HG03097 (cell line): Measurements from ENCODE around the gene ASB16.

Experiments used
- ATAC-seq: cut with Tn5 transposase; IDR thresholded peaks from one replicate; pipeline ENCODE4 v1.9.1; 2021; ENCODE audit not compliant: unreplicated experiment, low FRiP score

ASB16 gene

DNA sequence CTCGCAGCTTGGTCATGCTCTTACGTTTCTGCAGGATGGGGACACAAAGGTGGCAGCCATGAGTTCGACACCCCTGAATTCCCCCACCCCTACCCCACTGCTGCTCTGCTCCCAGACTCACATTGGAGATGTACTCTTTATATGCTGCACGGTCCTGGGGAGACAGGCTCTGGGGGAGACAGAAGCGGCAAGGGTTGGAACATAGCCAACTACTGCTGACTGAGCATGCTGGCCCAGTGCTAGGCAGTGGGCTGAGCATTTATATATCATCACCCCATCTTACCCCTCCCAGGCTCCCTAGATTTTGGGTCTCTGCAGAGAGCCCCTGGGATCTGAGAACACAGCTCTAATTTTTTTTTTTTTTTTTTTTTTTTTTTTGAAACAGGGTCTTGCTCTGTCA, 37.2 kb downstream of the ASB16 start:
- no peak for ATAC-seq

DNA sequence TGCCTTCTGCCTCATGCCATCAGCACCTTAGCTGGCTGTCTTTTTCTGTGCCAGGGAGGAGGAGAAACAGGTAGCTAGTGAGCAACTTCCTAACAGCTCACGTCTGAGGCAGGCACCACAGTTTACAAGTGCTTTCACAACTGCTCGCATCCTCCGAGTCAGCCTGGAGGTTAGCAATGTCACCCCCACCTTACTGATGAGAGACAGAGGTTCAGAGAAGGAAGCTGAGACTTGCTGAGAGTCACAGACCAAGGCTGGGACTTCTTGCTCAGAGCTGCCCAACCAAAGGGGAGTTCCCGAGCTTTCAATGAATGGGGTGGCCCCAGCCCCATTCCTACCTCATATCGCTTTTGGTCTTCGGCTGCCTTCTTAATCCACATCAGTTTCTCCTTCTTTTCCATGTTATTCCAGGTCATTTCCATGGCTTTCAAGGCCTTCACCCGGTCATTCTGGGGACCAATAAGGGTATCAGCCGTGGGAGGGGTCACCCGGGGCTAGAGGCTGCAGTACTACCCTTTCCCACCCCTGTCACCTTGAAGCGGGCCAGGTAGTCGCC, 39.4 kb downstream of the ASB16 start:
- no peak for ATAC-seq

DNA sequence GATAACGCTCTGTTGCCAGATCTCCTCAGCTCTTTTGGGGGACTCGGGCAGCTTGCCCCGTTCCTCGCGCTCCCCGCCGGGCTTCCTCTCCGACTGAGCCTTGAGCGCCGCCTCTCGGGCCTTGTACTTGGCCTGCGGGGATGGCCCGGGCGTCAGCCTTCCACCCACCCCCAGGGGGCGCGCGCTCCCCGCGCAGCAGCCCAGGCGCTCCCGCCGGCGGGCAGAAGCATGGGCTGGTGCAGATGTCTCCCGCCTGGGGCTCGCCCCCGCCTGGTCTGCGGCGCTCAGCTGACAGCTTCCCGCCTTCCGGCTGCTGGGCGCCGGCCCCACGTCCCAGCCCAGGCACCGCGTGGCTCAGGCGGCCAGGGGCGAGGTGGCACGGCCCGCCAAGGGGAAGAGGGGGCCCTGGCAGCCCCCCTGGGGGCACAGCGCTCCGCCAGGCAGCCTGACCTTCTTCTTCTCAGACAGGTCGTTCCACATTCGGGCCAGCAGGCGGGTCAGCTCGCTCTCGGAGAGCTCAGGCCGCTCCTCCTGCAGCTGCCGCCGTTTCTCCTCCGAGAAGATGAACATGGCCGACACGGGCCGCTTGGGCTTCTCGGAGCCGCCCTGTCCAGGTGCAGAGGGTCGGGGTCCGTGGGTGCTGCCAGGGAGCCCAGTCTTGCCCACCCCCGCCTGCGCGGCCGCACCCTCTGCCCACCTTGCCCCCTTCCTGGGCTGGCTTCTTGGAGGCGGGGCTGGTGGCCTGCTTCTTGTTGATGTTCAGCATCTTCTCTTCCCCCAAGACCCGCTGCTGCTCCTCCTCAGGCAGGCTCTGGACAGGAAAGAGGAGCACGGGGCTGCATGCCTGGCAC, 40.1 kb downstream of the ASB16 start:
- ATAC-seq: peak; percentile 59

DNA sequence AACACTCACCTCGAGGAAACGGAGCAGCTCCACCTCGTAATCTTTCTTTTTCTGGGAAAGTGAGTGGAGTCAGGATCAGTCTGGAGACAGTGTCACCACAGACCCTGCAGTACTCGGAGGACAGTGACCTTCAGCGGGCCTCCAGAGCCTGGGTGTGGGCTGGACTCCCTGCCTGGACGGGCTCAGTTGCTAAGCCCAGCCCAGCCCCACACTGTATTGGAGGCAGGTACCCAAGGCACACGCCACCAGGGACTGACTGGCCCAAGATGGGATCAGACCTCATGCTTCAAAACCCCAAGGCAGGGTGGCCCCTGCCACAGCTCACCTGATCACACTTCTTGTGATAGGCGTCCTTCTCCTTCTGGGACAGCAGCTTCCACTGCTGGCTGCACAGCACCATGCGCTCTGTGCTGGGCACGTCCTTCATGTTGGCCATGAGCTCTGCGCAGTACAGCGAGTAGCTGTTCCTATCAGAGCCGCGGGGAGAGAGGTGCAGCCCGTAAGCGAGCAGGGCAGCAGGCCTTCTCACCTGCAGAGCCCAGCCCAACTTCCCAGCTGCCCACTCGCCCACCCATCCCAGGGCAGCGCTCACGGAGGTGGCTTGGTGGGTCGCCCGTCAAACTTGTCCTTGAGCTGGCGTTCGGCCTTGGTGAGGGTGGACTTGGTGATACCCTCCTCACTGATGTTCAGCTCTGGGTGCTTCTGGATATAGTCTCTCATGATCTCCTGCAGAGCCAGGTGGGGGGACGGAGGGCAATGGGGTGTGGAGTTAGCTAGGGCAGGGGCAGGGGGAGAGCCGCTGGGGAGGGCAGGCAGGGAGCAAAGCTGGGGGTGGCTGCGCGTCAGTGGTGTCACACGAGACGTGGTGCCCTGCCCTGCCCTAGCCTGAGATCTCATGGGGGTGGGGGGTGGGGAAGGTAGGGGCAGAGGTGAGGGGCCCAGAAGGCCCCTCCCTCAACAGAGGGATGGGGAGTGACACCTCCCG, 41.1 kb downstream of the ASB16 start:
- no peak for ATAC-seq

DNA sequence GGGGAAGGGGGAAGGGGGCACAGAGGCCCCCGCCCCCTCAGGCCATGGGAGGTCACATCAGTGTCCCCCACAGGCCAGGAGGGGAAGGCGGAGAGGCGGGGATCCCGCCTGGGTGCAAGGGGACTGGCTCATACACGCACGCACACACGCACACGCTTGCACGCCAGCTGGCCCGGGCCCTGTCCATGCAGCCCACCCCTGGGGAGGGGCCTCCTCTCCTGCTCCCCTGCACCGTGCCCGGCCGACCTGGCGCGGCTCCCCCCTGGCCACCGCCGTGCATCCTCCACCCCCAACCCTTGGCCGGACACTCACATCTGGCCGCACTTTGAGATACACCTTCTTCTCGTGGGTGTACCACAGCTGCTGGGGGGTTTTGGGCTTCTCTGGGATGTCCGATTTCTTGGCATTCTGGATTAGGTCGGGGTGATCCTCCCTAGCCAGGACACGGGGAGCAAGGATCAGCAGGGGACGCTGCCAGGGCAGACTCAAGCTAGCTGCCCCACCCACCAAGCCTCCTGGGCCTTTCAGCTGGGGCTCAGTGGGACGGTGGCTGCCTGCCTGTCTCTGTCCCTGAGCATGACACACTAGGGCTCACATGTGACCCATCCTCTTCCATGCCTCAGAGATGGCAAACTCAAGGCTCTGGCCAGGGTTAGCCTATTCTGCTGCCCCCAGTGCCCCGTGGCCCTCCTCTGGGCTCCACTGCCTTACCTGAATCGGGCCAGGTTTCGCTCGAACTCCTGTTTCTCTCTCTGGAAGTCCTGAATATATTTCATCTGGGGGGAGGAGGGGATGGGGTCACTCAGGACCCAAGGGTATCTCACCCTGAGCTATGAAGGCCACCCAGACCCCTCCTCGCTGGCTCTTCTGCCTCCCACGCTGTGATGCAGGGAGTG, 42.3 kb downstream of the ASB16 start:
- no peak for ATAC-seq

DNA sequence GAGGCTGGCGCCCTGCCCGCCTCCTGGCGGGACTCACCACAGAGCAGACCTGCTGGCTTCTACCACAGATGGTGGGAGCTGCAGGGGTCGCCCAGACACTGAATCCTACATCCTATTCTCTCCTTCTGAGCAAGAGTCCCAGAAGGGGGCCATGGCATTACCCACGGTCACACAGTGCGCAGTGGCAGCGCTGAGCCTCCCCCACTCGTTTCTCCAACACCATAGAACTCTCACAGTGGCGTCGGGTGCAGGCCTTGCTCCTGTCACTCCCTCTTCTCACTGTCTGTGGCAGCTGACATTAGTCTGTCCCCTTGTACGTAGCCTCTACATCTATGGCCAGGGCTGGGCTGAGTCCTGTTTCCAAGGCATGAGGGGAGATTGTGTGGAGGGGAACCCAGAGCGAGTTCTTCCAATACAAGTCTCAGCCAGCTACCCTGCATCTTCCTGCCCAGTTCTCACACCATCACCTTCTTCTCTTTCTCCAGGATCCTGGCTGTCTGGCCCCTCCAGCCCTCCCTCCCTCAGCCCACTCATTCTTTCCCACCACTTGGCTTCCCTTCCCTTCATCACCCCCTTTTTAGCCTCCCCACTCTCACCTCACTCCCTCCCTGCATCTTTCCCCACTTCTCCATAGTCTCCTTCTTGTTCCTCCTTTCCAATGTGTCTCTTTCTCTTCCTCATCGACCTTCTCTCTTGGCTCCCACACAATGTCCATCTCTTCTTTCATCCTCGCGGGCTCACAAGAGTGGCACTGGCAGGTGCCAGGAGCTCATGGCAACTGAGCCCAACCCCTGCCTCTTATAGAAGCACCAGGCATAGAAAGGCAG, 43.1 kb downstream of the ASB16 start:
- no peak for ATAC-seq

DNA sequence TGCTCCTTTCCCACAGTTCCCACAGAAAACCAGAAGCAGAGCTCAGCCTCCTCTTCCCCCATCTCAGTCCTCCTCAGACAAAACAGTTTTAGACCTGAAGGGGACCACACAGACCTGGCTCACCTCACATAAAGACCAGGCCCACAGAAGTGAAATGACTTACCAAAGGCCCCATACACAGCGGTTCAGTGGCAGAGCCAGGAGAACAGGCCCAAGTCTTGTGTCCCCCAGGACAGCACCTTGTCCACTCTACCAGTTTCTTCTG, 43.7 kb downstream of the ASB16 start:
- no peak for ATAC-seq

DNA sequence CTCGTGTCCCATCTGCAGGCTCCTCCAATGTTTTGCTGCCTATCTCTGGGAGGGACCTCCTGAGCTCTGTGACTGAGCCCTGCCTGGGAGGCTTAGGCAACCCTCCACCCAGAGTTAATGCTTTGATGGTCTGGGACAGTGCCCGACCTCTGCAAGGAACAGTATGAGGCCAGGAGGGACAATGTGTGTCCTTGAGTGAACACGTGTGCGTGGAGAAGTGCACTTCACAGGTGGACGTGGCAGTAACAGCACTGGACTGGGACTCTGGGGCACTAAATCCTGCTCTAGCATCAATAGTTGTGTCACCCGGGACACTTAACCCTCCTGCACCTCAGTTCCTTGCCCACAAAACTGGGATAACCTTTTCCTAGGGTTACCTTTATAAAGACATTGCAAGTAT, 44.4 kb downstream of the ASB16 start:
- no peak for ATAC-seq

DNA sequence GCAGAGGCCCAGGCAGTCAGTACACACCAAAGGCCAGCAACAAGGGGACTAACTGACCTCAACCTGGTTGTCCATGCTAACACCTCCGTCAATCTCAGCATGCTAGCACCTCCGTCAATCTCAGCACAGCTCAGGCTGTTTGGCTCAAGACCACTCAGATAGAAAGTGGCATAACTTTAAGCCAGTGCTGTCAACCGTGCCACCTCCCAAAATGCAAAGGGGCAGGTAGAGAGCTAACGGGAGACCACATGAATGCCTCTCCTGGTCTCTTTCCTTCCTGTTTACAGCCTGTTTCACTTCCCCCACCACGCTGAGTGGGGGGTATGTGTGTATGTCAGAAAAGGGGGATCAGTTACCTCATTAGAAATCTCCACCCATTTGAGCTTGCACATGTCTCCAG, 45.7 kb downstream of the ASB16 start:
- no peak for ATAC-seq

DNA sequence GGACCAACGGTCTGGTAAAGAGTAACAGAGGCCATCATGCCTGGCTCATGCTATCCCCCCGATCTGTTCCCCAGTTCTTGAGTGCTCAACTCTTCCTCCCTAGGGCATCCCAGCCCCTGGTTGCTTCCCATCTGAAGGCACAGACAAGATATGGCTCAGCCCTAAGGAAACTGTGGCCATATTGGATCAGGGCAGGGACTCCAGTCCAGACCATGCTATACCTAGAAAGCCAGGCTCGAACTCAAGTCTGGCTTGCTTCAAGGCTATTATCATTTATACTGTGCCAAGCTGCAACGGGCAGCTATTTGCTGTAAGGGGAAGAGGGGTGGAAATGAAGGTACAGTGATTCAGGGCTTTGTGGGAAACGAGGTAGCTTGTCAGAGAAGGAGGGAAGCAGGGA, 46.2 kb downstream of the ASB16 start:
- no peak for ATAC-seq

DNA sequence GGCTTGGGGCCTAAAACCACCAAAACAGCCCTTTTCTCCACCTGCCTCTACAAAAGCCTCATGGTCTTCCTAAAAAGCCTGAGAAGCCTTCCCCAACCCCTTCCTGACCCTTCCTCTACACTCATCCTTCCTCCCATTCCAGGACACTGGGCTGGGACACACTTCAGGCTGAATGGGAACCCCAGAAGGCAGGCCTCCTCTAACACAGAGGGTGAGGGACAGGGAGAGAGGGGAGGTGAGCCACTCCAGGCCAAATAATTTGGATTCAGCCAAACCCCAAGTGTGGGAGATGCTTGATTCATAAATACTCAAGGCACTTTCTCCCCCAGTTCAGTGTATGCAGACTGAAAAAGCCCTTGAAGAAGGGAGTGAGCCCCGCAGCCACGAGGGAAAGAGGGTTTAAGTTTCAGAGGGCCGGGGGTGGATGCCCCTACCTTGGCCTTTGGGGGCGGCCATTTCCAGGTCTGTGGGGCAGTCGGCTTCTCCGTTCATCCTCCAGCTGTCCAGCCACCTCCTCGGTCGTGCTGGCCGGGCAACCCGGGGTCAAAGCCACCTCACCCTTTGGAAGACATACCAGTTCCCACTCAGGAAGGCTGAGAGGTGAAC, 47.3 kb downstream of the ASB16 start:
- no peak for ATAC-seq

DNA sequence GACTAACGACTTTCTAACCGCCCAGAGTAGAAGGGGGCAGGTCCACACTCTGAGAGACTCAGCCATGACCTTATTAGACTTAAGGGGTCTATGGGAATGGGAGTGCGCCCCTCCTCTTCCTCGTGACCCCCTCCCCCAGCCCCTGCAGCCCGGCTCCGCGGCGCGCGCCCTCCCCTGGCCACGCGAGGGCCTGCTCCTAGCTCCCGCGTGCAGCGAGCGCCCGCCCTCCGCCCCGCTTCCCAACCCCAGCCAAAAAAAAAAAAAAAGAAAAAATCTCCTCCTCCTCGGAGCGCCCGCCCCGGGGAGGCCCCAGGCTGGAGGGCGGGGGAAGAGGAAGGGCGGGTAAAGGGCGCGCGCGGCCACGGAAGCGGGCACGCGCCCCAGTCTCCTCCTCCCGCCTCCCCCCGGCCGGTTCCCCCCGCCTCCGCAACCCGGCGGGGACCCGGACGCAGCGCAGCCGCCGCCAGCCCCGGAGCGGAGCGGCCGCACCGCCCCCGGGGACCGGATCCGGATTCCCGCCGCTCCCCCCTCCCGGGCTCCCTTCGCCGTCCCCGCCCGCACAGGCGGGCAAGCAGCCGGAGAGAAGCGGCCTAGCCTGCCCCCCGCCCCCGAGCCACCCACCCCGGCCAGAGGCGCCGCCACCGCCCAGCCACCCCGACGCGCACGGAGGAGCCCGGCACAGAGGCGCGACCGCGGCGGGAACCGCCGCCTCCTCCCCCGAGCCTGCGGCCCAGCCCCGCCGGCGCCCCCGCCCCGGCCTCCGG, 48.0 kb downstream of the ASB16 start:
- peak; percentile 40 for ATAC-seq

DNA sequence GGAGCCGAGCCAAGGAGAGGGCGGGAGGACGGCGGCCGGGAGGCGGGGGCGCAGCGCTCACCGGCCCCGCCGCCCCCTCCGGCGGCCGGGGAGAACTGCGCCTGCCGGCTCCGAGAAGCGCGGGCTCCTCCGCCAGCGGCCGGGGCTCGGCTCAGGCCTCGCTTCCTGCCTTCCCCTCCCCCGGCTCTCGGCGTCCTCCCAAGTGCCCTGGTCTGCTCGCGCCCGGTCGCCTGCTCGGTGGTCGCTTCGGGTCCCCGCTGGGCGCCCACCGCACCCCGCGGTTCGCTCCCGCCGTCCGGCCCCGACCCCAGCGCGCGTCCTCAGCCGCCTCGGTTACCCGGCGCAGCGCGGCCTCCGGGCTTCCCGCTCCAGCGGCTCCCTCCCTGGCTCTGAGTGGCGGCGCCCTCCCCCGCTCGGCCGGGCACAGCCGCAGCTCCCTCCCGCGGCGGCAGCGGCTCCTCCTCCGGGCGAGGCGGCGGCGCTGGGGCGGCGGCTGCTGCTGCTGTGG, 48.7 kb downstream of the ASB16 start:
- ATAC-seq: peak; percentile 26

DNA sequence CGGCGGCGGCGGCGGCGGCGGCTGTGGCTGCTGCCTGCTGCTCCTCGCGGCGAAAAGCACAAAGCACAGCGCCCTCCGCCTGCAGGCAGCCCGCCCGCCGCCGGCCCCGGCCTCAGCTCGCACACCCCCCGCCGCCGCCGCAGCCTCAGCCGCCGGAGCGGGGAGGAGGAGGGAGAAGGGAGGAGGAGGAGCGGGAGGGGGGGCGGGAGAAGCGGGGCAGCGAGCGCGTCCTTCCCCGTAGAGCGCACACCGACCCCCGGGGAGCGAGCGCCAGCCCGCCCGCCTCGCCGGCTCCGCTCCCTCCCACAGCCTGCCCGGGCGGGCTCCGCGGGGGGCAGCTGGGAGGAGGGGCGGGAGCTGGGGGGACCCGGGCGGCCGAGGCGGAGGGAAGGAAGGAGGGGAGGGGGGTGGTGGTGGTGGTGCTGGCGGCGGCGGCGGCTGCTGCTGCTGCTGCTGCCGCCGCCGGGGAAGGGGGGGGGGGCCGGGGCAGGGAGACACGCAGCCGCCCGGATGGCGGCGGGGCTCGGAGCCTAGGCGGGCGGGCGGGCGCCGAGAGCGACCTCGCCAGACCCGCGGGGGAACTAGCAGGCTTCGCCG, 49.2 kb downstream of the ASB16 start, which contains the start of gene UBTF:
TSS of gene UBTF (minus strand) at position 60 of the 597 bp plus-strand sequence. CDS start 1,446 bp downstream, outside the sequence.
- ATAC-seq: peak; percentile 8

DNA sequence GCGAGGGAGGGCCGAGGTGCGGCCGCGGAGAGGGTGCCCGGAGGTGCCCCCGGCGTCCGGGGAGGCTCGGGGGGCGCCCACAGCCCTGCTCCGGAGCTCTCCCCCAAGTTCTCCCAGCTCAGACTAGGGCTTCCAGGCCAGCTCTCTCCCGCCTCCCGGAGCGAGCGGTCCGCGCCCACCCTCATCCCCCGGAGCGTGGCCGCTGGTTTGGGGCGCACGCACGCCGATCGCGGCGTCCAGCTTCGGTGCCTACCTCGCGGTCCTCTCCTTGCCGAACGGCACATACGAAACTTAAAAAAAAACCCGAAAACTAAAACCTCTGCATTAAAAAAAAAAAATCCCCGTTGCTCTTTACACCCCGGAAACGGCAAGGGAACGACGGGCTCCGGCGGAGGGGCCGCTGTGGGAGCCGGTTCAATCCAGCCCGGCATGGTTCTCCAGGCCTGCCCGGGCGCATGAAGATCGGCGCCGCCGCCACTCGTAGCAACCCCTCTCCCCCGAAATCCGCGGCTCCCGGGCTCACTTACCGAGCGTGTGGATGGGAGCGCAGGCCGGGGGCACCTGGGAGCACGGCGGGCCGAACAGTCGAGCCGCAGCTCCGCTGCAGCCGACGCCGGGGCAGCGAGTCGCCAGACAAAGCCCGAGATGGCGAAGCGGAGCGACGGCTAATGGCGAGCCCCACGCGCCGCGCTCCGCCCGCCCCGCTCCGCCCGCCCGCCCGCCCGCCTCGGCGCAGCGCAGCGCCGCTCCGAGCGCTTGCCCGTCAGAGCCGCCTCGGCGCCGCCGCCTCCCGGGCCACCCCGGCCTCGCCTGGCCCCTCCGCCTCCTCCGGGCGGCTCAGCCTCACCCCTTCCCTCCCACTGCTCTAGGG, 49.9 kb downstream of the ASB16 start:
- no peak for ATAC-seq

DNA sequence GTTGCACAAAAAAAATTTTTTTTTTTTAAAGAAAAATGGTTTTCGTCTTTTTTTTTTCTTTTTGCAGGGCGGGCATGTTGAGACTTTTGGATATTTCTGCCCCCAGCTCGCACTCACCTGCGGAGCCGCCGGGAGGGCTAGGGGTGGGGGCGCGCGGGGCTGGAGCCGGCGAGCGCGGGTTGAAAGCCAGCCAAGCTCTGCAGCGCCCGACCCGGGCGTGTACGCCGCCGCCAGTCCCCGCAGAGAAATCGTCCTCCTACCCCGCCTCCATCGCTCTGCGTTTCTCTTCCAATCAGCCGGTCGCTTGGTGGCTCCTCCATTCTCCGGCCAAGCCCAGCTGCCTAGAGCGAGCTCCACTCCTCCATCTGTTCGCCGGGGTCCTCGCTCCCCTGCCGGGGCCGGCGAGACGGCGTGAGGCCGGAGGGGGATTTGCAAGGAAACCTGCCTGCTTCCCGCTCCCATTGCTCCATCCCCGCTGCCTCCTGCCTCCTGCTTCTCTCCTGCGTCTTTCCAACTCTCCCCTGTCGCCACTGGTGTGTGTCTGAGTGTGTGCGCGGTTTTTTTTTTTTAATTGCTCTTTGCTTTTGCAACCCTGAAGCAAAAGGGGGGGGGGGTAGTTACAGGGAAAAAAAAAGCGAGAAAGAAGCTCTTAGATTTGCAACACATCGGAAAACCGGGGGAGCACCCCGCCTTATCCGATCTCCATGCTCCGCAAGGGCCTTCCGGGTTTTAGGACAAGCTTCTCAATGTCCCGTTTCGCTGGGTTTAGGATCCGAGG, 50.8 kb downstream of the ASB16 start:
- no peak for ATAC-seq
